22Rv1 (cell line): ENCODE data around the gene HSP90AB1.

Experiments used
- CTCF ChIP-seq: fragments of 450-650 bp; IDR thresholded peaks from 2 replicates; pipeline ENCODE4 v1.5.1; 2017; ENCODE audit warnings: mild to moderate bottlenecking
- ZFX ChIP-seq: fragments of 450-650 bp; IDR thresholded peaks from 2 replicates; pipeline ENCODE4 v1.6.1; 2017; ENCODE audit warnings: antibody characterized with exemption, borderline replicate concordance

DNA sequence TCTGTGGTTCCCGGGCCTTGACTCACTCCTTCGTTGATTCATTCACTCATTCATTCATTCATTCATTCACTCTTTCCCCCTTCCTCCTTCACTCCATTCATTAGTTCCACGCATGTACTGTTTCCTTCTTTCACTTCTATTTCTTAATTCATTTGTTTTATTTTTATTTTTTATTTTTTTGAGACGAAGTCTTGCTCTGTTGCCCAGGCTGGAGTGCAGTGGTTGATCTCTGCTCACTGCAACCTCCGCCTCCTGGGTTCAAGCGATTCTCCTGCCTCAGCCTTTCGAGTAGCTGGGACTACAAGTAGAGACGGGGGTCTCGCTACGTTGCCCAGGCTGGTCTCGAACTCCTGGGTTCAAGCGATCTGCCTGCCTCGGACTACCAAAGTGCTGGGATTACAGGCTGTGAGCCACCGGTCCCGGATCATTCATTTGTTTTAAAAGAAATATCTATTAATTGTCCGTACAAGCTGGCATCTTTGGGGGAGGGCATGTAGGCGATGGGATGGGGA is 18.9 kb downstream of the HSP90AB1 start:
- no peak for TF ChIP-seq CTCF
- TF ChIP-seq ZFX, result no peak
